HG03175 (cell line): ENCODE data around the gene CCAR1.
"Not testable (repeated sequence)": the region's sequence is repeated elsewhere in the genome, so short reads cannot be mapped to it uniquely, and the experiment has no call there.

Experiments
- ATAC-seq: cut with Tn5 transposase; IDR thresholded peaks from one replicate; pipeline ENCODE4 v1.9.1; 2021; ENCODE audit warnings: mild to moderate bottlenecking, moderate library complexity; ENCODE audit not compliant: unreplicated experiment

The CCAR1 gene

DNA sequence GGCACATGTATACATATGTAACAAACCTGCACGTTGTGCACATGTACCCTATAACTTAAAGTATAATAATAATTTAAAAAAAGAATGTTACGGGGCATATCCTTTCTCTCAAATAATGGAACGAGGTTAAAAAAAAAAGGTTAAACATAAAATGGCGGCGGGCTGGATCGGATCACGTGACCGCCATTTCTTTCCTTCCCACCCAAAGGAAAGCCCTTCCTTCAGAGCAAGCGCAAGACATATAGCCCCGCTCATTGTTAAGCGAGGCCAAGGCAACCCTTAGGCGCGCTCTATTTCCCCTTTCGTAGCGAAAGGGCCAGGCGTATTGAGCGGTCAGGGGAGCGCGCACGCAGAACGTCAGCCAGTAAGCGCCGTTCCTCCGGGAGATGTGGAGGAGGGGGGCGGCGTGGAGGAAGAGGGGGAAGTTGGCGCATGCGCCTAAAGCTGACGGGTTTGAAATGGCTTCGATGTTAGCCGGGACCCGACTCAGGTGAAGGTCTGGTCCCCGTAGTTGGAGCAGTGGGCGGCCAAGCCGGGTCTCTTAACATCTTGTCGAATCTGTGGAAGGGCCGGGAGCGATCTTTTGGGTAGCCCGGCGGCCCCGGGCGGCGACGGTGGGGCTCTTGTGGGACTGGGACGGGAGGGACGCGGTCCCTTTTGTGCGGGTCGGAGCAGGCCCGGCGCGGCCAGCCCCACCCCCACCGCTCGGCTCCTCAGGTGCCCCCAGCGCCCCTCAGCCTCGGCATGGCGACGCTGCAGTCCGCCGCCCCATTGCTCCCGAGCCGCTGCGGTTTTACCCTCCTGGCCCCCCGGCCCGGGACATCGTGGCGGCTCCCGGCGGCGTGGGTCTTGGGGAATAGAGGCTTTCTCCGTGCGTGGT lies at the start of gene CCAR1:
TSS of gene CCAR1 (plus strand) at position 447 of the 880 bp plus-strand sequence. CDS start 1,266 bp downstream, outside the sequence.
- ATAC-seq = peak; percentile 99

- peak; percentile 81 for ATAC-seq
These were observed 36.6 kb upstream of the CCAR1 start for GRCh38 chr10:68684413-68684812.

DNA sequence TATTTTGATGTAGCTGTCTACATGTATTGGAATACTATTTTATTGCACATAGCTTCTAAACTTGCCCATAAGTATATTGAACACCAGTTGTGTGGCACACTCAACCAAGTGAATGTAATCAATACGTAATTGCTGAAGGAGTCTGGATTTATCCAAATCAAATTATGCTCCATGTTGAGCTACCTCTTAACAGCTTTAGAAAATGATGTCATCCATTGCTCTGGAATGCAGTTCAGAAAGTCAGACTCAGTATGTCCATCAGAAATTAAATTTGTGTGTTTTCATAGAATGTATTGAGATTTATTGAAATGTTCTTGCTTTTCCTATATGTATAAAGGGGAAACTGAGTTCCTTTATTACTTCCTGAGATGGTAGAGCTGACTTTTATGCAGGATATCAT lies 25.0 kb upstream of the CCAR1 start:
- ATAC-seq = no peak

- no peak for ATAC-seq
These were observed 23.9 kb upstream of the CCAR1 start for GRCh38 chr10:68697106-68697505.

GRCh38 chr10:68700197-68700596 lies 20.8 kb upstream of the CCAR1 start:
- ATAC-seq = no peak

DNA sequence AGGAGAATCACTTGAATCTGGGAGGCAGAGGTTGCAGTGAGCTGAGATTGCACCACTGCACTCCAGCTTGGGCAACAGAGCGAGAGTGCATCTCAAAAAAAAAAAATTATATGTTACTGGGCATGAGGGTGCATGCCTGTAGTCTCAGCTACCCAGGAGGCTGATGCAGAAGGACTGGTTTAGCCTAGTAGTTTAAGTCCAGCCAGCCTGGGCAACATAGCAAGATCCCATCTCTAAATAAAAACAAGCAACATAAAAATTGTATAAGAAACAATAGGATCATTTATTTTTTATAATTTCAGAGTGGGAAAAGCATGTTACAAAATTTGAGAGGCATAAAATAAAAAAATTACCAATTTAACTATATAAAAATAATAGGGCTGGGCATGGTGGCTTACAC lies 15.5 kb upstream of the CCAR1 start:
- ATAC-seq = no peak

GRCh38 chr10:68708987-68709386 lies 12.1 kb upstream of the CCAR1 start:
- ATAC-seq = not testable (repeated sequence)

- ATAC-seq = not testable (repeated sequence)
These were observed 8.0 kb upstream of the CCAR1 start for GRCh38 chr10:68713065-68713464.

DNA sequence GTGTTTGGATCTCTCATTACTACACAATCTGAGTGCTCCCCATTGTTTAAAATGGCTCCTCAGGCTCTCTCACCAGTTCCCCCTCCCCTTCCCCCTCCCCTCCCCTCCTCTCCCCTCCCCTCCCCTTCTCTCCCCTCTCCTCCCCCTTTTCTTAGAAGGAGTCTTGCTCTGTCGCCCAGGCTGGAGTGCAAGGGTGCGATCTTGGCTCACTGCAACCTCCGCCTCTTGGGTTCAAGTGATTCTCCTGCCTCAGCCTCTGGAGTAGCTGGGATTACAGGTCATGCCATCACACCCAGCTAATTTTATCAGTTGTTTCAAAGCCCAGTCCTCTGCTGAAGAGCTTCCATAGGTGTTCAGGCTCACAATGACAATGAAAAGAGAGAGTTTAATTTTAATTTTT lies 3.6 kb upstream of the CCAR1 start:
- ATAC-seq = no peak

- ATAC-seq = no peak
These were observed 765 bp downstream of the CCAR1 start for GRCh38 chr10:68721673-68722335.

GRCh38 chr10:68725016-68725415 lies 4.0 kb downstream of the CCAR1 start:
- ATAC-seq = no peak

- ATAC-seq = no peak
These were observed 6.1 kb downstream of the CCAR1 start for GRCh38 chr10:68727146-68727545.

- ATAC-seq = no peak
These were observed 11.6 kb downstream of the CCAR1 start for GRCh38 chr10:68732651-68733050.

DNA sequence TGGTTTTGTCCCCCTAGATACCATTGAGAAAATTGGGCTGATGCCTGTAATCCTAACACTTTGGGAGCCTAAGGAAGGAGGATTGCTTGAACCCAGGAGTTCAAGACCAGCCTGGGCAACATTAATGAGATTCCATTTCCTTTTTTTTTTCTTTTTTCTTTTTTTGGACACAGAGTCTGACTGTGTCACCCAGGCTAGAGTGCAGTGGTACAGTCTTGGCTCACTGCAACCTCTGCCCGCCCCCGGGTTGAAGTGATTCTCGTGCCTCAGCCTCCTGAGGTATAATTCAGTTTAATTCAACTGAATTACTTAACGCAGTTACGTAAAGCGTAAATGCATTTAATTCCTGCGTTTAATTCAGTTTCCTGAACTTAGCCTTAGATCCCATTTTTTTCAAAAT lies 13.3 kb downstream of the CCAR1 start:
- ATAC-seq = no peak

DNA sequence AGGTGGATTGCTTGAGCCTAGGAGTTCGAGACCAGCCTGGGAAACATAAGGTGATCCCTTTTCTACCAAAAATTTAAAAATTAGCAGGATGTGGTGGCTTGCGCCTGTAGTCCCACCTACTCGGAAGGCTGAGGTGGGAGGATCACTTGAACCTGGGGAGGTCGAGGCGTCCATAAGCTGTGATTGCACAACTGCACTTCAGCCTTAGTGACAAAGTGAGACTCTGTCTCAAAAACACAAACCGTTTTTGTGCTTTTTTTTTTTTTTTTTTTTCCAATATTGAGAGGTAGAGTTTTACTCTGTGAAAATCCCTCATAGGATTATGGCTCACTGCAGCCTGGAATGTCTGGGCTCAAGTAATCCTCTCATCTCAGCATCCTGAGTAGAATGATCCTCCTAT lies 14.1 kb downstream of the CCAR1 start:
- ATAC-seq = no peak

- ATAC-seq = not testable (repeated sequence)
These were observed 14.7 kb downstream of the CCAR1 start for GRCh38 chr10:68735739-68736138.

DNA sequence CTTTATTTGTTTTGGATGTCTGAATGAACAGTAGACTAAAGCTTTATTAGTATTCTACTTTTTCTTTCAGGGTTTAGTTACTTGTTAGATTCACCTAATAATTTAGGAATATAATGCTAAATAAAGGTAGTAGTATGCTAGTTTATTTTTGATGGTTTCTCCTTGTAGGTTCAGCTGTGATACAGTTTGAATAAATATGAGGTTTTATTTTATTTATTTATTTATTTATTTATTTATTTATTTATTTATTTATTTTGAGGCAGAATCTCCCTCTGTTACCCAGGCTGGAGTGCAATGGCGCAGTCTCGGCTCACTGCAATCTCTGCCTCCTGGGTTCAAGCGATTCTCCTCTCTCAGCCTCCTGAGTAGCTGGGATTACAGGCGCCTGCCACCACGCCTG lies 19.6 kb downstream of the CCAR1 start:
- ATAC-seq = not testable (repeated sequence)

DNA sequence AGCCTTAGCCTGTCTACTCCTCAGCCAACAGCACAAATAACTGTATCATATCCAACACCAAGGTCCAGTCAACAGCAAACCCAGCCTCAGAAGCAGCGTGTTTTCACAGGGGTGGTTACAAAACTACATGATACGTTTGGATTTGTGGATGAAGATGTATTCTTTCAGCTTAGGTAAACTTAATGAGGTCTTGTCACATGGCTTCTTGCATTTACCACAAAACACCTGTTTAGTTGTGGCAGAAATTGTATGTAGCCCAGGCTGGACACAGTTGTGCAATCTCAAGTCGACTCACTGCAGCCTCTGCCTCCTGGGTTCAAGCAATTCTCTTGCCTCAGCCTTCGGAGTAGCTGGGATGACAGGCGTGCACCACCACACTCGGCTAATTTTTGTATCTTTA lies 21.4 kb downstream of the CCAR1 start:
- ATAC-seq = no peak

DNA sequence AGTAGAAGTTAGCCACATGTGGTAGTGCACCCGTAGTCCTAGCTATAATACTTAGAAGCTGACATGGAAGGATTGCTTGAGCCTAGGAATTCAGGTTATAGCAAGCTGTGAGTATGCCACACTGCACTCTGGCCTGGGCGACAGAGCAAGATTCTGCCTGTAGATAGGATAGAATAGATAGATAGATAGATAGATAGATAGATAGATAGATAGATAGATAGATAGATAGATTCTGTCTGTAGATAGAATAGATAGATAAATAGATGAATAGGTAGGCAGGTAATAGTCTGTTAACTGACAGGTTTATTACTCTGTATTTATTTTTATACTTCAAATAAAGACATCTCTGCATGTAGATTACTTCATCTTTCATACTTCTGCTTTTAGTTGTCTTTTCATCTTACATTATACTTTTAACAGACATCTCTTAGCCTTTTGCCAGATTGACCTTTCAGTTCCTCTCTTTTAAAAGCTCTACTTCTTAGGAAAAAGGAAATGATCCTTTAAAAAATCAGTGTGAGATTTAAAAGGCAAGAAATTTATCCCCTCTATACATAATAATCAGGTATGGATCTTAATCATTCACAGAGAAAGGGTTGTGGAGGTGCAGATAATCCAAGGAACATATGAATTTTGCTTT lies 31.8 kb downstream of the CCAR1 start:
- no peak for ATAC-seq

GRCh38 chr10:68756246-68756645 lies 35.2 kb downstream of the CCAR1 start:
- no peak for ATAC-seq

DNA sequence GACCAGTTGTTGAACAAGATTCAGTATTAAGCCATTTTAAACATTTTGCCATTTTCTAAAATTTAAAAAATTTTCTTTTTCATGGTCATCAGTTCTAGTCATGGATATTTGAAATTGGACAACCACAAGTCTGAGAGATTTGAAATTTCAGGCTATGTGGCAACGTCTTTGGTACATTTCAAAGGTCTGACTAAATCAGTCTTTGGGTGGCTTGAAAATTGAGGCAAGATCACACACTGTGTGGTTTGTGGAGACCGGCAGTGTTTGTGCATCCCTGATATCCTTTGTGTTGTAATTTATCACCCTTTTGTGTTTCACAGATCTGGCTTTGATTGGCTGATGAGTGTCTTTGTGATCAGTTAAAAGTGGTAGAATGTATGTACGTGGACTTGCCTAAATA lies 35.7 kb downstream of the CCAR1 start:
- no peak for ATAC-seq
